ENCODE data around the gene FBXL5. TPM values are rescaled to one million over a fixed set of nuclear protein-coding genes. Genes with fewer than 3 reads are reported as not detected.

FBXL5 gene
- total and polyA plus RNA-seq, 9 of the 15 experiments (the other 6 are each of a cell fraction or from before 2014, with no cell fraction given): 6.0 to 35.2 (median 22.1) TPM

GRCh38 chr4:15655223-15656037 lies at the start of gene FBXL5 (continued):
- TF ChIP-seq, protein P1, sequence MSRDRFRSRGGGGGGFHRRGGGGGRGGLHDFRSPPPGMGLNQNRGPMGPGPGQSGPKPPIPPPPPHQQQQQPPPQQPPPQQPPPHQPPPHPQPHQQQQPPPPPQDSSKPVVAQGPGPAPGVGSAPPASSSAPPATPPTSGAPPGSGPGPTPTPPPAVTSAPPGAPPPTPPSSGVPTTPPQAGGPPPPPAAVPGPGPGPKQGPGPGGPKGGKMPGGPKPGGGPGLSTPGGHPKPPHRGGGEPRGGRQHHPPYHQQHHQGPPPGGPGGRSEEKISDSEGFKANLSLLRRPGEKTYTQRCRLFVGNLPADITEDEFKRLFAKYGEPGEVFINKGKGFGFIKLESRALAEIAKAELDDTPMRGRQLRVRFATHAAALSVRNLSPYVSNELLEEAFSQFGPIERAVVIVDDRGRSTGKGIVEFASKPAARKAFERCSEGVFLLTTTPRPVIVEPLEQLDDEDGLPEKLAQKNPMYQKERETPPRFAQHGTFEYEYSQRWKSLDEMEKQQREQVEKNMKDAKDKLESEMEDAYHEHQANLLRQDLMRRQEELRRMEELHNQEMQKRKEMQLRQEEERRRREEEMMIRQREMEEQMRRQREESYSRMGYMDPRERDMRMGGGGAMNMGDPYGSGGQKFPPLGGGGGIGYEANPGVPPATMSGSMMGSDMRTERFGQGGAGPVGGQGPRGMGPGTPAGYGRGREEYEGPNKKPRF (IDR thresholded peaks at IDR 0.05; ENCODE audit: low read depth, low read length): no peak
- TF ChIP-seq HDAC2 (IDR thresholded peaks at IDR 0.05) (no peak), GTF2A2 (tag; IDR thresholded peaks at IDR 0.05) (no peak), GTF2F1 (IDR thresholded peaks at IDR 0.05; ENCODE audit: low read depth, low read length) (no peak), DACH1 (IDR thresholded peaks at IDR 0.05; ENCODE audit: partially characterized antibody) (no peak), BRF1 (IDR thresholded peaks at IDR 0.05; ENCODE audit: borderline replicate concordance, extremely low read depth, insufficient read length) (no peak), RBM14 (IDR thresholded peaks at IDR 0.05; ENCODE audit: borderline replicate concordance, insufficient read depth, low read depth, low read length) (0 out of 2 replicates have a peak, but pooled peaks have one; percentile 76), SP1 (CRISPR knock-in tag; IDR thresholded peaks at IDR 0.05) (no peak), TBL1XR1 (IDR thresholded peaks at IDR 0.05; ENCODE audit: low read length in 2 of 2) (no peak), ZNF232 (CRISPR knock-in tag; IDR thresholded peaks at IDR 0.05) (0 out of 2 replicates have a peak, but pooled peaks have one; percentile 62), ARNT (IDR thresholded peaks at IDR 0.05) (no peak)
- TF ChIP-seq, protein P2, sequence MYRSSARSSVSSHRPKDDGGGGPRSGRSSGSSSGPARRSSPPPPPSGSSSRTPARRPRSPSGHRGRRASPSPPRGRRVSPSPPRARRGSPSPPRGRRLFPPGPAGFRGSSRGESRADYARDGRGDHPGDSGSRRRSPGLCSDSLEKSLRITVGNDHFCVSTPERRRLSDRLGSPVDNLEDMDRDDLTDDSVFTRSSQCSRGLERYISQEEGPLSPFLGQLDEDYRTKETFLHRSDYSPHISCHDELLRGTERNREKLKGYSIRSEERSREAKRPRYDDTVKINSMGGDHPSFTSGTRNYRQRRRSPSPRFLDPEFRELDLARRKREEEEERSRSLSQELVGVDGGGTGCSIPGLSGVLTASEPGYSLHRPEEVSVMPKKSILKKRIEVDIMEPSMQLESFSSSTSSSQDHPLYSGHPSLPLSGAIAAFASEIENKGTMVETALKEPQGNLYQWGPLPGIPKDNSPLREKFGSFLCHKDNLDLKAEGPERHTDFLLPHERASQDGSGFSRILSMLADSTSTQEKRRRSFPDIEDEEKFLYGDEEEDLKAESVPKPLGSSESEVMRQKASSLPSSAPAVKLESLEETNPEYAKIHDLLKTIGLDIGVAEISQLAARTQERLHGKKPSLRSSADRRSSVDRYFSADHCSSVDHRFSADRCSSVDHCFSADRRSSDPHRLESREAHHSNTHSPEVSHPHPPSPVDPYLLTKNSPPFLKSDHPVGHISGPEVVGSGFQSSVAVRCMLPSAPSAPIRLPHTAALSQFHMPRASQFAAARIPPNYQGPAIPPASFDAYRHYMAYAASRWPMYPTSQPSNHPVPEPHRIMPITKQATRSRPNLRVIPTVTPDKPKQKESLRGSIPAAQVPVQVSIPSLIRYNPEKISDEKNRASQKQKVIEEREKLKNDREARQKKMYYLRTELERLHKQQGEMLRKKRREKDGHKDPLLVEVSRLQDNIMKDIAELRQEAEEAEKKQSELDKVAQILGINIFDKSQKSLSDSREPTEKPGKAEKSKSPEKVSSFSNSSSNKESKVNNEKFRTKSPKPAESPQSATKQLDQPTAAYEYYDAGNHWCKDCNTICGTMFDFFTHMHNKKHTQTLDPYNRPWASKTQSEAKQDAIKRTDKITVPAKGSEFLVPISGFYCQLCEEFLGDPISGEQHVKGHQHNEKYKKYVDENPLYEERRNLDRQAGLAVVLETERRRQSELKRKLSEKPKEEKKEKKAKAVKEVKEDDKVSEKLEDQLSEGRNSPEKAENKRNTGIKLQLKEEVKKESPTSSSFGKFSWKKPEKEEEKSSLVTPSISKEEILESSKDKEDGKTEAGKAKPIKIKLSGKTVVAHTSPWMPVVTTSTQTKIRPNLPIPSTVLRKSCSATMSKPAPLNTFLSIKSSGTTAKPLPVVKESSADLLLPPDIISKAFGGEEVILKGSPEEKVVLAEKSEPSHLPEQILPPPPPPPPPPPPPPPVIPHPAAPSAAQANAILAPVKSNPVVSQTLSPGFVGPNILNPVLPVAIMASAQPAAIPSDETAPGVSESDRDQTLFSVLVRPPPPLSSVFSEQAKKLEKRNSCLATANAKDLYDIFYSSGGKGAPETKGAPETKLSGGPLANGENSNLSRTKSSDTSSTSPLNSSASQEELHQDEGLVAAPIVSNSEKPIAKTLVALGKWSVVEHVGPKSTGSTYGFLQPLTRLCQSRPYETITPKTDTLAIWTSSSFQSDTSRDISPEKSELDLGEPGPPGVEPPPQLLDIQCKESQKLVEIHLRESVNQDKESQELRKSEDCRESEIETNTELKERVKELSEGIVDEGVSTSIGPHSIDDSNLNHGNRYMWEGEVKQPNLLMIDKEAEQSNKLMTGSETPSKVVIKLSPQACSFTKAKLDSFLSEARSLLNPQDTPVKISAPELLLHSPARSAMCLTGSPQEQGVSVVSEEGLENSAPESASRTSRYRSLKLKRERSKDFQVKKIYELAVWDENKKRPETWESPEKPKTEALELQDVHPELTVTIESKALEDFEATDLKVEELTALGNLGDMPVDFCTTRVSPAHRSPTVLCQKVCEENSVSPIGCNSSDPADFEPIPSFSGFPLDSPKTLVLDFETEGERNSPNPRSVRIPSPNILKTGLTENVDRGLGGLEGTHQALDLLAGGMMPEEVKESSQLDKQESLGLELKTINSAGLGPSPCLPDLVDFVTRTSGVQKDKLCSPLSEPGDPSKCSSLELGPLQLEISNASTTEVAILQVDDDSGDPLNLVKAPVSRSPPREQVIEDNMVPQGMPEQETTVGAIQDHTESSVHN (IDR thresholded peaks at IDR 0.05; ENCODE audit: borderline replicate concordance in 1 of 2, low read depth in 1 of 2): no peak
- TF ChIP-seq, protein P3, sequence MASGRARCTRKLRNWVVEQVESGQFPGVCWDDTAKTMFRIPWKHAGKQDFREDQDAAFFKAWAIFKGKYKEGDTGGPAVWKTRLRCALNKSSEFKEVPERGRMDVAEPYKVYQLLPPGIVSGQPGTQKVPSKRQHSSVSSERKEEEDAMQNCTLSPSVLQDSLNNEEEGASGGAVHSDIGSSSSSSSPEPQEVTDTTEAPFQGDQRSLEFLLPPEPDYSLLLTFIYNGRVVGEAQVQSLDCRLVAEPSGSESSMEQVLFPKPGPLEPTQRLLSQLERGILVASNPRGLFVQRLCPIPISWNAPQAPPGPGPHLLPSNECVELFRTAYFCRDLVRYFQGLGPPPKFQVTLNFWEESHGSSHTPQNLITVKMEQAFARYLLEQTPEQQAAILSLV (tag; IDR thresholded peaks at IDR 0.05): no peak
- TF ChIP-seq, protein P4, sequence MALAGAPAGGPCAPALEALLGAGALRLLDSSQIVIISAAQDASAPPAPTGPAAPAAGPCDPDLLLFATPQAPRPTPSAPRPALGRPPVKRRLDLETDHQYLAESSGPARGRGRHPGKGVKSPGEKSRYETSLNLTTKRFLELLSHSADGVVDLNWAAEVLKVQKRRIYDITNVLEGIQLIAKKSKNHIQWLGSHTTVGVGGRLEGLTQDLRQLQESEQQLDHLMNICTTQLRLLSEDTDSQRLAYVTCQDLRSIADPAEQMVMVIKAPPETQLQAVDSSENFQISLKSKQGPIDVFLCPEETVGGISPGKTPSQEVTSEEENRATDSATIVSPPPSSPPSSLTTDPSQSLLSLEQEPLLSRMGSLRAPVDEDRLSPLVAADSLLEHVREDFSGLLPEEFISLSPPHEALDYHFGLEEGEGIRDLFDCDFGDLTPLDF (CRISPR knock-in tag; IDR thresholded peaks at IDR 0.05): 0 out of 2 replicates have a peak, but pooled peaks have one; percentile 24
